LNCaP clone FGC (cell line): ENCODE results near the gene TTC7B.

ENCODE experiments used
- DNase-seq: peaks from one replicate; pipeline ENCODE4 v3.0.0-alpha.2; 2011; ENCODE audit warnings: low read depth
- H3K4me3 ChIP-seq: 2 replicates; pipeline ENCODE4 v1.5.1; 2011; ENCODE audit warnings: mild to moderate bottlenecking, low read depth, low read length, control low read depth
- CTCF ChIP-seq: IDR thresholded peaks from 2 replicates; pipeline ENCODE4 v1.5.1; 2012; ENCODE audit warnings: mild to moderate bottlenecking; ENCODE audit not compliant: control insufficient read depth, insufficient read depth; ENCODE audit errors: extremely low read depth

Gene TTC7B

GRCh38 chr14:90599748-90600507 is 216.3 kb downstream of the TTC7B start:
- TF ChIP-seq CTCF, result peak; percentile 62
- H3K4me3 ChIP-seq, result no peak overlapping the region
- peak; percentile 8 for DNase-seq

- no peak for TF ChIP-seq CTCF
- DNase-seq, result no peak
- no peak overlapping the region for H3K4me3 ChIP-seq
Observed at GRCh38 chr14:90599339-90599738, 216.9 kb downstream of the TTC7B start.

- H3K4me3 ChIP-seq, result no peak overlapping the region
- no peak for DNase-seq
- no peak for TF ChIP-seq CTCF
Observed at GRCh38 chr14:90597961-90598360, 218.3 kb downstream of the TTC7B start.

- no peak overlapping the region for H3K4me3 ChIP-seq
- DNase-seq, result no peak
- TF ChIP-seq CTCF, result no peak
Observed at GRCh38 chr14:90596733-90597132, 219.5 kb downstream of the TTC7B start.

- no peak for DNase-seq
- TF ChIP-seq CTCF, result no peak
- no peak overlapping the region for H3K4me3 ChIP-seq
Observed at GRCh38 chr14:90593254-90594040, 222.8 kb downstream of the TTC7B start.

GRCh38 chr14:90592655-90593054 is 223.6 kb downstream of the TTC7B start:
- no peak for TF ChIP-seq CTCF
- no peak for DNase-seq
- no peak overlapping the region for H3K4me3 ChIP-seq

- H3K4me3 ChIP-seq, result no peak overlapping the region
- DNase-seq, result no peak
- TF ChIP-seq CTCF, result no peak
Observed at GRCh38 chr14:90587918-90588317, 228.3 kb downstream of the TTC7B start.
